GM19438 (cell line): ENCODE results near the gene ECI1.

Experiments
- ATAC-seq: cut with Tn5 transposase; IDR thresholded peaks from one replicate; pipeline ENCODE4 v1.9.1; 2021; ENCODE audit warnings: low read depth; ENCODE audit not compliant: unreplicated experiment

Gene ECI1, protein sequence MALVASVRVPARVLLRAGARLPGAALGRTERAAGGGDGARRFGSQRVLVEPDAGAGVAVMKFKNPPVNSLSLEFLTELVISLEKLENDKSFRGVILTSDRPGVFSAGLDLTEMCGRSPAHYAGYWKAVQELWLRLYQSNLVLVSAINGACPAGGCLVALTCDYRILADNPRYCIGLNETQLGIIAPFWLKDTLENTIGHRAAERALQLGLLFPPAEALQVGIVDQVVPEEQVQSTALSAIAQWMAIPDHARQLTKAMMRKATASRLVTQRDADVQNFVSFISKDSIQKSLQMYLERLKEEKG

GRCh38 chr16:2251296-2252111 lies at the start of gene ECI1:
Gene ECI1 (minus strand): TSS chr16:2251587. CDS start chr16:2251566, 21 bp downstream.
- ATAC-seq = peak; percentile 85

DNA sequence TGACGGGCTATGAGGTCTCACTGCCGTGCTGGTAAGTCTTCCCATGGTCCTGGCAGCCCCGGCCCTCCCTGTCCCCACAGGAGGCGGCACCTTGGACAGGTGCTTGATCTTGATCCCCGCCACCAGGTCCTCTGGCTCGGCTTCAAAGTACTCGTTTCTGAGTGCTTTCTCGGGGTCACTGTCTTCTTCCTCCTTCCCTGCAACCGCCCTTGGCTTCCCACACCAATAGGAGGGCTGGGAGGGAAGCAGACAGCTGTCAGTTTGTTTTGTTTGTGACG lies 48.5 kb upstream of the ECI1 start:
- no peak for ATAC-seq

DNA sequence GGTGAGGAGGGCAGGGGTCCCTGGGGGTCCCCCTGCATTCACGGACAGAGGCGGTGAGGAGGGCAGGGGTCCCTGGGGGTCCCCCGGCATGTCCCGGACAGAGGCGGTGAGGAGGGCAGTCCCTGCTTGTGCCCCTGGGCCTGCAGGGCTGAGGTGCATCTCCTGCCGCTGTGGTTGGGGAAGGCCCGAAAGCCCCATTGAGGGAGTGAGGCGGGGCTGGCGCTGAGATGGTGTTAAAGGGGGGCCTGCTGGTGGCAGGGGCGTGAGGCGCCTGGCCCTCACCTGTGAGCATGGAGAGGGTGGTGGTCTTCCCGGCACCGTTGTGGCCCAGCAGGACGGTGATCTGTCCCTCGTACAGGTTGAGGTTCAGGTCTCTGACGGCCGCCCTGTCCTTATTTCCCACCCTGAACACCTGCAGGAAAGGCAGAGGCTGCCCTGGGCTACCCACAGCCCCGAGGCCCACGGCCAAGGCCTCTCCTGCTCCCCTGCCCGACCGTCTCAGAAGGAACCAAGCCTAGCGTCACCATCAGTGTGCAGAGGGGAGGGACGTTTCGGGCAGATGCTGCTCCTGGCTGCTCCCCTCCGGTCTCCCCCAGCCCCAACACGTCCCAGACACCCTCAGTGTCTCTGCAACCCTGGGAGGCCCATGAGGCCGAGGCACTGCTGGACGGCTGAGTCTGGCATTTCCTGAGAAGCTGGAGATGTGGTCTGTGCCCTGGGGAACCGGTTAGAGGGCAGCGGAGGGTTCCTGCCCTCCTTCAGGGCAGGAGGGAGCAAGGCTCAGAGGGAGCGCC lies 47.9 kb upstream of the ECI1 start:
- no peak for ATAC-seq

GRCh38 chr16:2298621-2299020 lies 47.2 kb upstream of the ECI1 start:
- no peak for ATAC-seq

GRCh38 chr16:2297506-2297860 lies 46.1 kb upstream of the ECI1 start:
- no peak for ATAC-seq

DNA sequence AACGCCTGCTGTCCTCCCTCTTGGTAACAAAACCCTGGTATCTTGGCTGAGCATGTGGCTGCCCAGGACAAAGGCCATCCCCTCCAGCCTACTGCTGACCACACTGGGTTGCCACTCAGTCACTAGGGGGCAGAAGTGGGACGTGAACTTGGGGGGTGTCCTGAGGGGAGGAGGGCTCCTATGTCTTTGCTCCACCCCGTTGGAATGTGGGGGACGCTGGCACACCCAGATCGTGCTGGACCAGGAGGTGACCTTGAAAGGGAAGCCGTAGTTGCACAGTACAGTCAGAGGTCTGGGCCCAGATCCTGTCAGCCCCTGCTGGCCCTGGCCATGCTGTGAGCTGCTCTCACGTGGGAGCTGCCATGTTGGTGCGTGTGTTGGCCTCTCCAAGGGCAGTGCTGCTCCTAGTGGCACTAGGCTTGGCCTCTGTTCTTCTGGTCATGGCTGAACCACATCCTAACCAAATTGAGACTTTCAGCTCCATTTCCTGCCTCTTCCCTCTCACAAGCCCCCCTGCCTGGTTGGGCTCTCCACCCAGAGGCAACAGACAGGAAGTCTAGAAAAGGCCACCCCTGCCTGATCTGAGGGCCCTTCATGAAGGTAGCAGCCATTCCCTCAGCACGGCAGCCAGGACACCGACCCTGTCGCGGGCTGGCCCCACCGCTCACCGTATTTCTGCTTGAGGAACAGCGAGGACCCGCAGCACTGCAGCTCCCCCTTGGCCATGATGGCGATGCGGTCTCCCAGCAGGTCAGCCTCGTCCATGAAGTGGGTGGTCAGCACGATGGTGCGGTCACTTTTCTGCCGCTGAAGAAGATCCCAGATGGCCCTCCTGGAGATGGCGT lies 45.5 kb upstream of the ECI1 start:
- ATAC-seq = no peak

DNA sequence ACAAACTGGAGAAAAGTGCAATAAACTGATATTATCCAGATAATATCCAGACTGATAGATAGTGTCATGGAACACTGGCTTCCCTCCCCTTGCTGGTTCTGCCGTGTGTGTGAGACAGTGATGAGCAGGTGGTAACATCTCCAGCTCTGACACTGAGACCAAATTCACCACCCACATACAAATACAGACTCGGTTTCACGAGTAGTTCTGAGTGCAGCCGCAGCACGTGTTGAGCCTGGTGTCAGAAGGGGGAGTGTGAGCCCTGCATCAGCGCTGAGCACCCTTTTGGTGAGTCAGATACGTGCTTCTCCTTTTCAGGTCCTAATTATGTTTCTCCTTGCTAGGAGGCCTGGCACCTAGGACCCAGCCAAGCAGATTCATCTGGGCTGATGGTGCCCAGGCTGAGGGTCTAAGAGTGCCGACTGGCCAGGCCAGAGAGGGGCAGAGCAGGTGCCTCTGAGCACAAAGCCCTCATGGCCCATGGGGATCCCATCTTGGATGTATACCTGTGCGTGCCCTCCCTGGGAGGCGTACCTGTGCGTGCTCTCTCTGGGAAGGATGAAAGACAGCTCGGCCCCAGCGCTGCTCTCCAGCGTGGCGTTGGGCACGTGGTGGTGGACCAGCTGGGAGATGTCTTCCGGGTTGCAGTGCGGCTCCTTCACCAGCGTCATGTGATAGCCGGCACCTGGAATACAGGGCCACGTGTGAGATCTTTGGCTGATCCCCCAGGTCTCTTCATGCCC lies 43.8 kb upstream of the ECI1 start:
- no peak for ATAC-seq

DNA sequence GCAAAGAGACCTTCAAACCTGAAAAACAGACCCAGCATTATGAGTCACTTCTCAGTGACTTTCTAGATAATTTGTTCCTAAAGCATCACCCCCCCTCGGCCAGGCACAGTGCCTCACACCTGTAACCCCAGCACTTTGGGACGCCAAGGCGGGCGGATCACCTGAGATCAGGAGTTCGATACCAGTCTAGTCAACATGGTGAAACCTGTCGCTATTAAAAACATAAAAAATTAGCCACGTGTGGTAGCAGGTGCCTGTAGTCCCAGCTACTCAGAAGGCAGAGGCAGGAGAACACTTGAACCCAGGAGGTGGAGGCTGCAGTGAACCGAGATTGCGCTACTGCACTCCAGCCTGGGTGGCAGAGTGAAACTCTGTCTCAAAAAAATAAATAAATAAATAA lies 40.8 kb upstream of the ECI1 start:
- no peak for ATAC-seq

- ATAC-seq = no peak
These were observed 37.9 kb upstream of the ECI1 start for GRCh38 chr16:2289282-2289681.

DNA sequence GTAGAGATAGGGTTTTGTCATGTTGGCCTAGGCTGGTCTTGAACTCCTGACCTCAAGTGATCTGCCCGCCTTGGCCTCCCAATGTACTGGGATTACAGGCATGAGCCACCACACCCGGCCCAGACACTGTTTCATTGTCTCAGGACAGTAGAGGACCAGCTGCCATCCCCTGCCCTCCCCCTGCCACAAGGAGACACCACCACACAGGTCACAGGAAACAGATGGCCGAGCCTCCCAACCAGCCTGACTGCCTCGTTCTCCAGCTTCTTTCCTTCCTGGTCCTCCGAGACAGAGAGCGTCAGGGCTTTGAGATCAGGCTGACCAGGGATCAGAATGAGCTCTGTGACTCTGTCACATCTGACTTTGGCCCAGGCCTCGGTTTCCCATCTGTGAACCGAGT lies 37.3 kb upstream of the ECI1 start:
- no peak for ATAC-seq

DNA sequence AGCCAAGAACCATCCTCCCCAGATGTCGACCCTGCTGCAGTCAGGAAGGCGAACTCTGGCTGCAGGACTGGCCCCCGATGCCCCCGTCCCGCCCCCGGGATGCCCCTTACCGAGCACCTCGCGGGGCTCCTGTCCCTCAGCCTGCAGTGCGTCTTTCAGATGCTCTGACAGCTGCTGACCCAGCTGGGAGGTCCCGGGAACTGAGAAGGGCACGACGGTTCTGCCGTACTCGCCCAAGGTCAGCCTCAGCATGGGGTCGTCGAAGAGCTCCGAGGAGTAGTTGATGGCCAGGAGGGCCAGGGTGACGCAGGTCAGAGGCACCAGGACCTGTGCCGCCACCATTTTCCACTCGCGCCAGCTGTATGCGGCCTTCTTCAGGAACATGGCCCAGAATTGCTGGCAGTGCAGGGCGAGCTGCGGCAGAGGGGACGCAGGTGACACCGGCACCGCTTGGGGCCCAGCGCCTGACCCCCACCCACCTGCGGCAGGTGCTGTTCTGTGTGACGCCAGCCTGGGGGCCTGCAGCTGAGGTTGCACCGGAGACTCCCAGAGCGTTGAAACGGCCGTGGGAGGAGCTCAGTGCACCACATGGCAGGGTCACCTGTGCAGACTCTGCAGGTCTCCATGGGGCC lies 36.6 kb upstream of the ECI1 start:
- ATAC-seq = no peak

DNA sequence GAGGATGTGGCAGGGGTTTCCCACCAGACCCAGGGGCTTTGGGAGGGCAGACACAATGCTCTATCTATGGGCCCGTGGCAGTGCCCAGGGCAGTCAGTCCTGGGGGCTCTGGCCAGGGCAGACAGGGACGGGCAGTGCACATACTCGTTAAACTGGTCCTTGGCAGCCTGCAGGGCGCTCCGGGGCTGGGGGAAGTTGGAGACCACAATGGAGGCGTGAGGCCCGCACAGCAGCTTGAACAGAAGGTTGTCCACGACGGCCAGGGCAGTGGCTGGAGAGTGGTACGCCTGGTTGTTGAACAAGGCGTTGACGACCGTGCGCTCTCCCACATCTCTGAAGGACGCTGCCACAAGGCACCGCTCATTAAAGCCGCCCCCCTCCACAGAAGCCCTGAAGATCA lies 35.2 kb upstream of the ECI1 start:
- ATAC-seq = no peak

GRCh38 chr16:2285731-2286191 lies 34.4 kb upstream of the ECI1 start:
- no peak for ATAC-seq

DNA sequence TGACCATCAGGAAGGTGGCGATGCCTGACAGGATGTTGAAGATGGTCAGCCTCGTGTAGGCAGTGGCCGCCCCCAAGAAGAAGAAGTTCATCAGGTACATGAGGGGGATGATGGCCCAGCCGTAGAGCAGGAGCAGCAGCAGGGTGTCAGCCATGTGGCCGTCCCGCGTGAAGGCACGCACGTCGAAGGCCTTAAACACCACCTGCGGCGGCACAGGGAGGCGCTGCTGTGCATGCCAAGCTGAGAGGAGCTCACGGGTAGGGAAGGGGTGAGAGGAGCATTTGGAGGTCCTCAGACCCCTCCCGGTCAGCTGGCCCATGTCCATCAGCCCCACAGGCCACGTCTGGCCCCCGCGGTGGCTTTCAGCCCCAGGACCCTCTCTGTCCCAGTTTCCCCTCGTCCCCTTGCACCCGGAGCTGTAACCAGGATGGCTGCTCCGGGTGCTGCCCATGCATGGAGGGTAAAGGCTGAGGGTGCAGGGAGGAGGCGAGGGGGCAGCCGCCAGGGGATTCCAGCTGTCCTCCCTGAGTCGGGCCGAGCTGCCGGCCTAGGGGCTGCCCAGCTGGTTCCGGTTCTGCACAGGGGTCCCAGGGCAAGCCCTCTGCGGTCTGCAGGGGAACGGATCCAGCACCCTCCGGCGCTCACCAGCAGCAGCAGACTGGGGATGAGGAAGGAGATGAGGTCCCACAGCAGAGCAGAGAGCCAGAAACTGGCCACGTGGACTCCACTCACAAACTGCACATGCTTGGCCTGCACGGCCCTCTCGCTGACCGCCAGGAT lies 33.6 kb upstream of the ECI1 start:
- no peak for ATAC-seq

DNA sequence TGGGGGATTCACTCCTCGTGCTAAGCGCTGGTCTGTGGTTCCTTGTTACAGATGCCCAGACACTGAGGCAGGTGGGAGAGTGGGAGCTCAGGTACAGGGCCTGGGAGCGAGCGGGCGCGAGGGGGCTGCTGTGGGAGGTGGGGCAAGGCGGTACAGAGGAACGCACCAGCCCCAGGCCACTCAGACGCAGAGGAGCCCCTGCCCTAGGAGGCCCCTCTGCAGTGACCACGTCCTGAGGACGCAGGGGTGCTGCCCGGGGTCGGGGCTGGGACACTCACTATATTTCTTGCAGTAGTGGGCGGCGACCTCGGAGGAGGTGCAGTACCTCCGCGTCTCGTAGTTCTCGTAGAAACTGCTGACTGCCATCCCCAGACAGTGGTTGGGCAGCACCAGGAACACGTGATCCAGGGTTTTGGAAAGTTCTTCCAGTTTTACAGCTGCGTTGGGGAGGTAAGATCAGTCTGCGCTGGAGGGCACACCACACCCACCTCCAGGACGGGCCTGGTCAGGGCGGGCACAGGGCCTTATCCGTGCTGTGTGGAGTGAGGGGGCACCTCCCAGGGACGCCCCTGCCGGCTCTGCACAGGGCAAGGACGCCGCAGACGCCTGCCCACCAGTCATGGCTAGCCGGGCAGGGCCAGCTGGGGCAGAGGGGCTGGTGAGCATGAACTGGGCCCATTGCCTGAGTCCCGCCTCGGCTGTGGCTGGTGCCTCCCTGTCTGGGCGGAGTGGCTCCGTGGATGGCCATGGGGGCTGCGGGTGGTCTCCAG lies 32.8 kb upstream of the ECI1 start:
- no peak for ATAC-seq

DNA sequence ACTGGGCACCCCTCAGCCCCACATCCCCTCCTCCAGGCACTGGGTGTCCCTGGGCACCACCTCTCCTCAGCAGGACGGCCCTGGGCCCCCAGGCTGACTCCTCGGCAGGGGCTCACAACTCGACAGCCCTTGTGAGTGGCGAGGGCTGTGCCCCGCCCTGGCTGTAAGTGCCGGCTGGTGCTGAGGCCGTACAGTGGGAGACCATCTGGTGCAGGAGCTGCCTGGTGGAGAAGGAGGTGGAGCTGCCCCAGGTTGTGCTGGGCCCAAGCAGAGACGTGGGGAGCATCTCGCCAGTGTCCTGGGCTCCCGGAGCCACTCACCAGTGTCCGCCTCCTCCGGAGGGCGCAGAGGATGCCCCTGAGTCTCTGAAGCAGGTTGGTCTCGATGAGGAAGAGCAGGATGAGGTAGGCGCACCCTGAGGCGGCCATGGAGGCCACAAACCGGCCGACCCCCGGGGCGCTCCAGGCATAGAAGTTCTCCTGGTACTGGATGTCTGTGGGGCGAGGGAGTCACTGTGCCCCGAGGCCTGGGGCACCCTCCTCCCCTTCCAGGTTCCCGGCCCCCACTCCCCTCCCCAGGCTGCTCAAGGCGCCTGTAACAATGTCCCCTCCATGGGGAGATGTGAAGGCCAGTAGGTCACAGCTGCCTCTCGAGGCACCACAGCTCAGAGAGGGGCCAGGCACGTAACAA lies 31.6 kb upstream of the ECI1 start:
- no peak for ATAC-seq

DNA sequence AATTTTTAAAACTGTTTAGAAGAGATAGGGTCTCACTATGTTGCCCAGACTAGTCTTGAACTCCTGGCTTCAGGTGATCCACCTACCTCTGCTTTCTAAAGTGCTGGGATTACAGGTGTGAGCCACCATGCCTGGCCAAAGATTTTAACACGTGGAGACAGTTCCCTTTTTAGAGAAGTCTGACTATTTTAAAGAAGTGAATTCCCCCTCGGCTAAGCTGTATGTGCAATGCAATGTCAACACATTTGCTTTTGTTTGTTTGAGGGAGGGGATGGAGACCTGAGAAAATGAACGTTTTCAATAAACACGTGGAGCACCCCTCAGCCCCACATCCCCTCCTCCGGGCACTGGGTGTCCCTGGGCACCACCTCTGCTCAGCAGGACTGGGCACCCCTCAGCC lies 30.9 kb upstream of the ECI1 start:
- ATAC-seq = no peak
